WERI-Rb-1 (cell line): ENCODE measurements around the gene OR56A4.
"Not testable (repeated sequence)": the region's sequence is repeated elsewhere in the genome, so short reads cannot be mapped to it uniquely, and the experiment has no call there.

Experiments
- DNase-seq: peaks from one replicate; pipeline ENCODE4 v3.0.0-alpha.2; 2020
- H3K27ac ChIP-seq: fragments of 250-450 bp; sonication (Bioruptor Pico); 2 replicates; pipeline ENCODE4 v1.5.1; 2020; ENCODE audit warnings: mild to moderate bottlenecking, moderate library complexity
- H3K27me3 ChIP-seq: fragments of 250-450 bp; sonication (Bioruptor Pico); 2 replicates; pipeline ENCODE4 v1.5.1; 2021; ENCODE audit warnings: mild to moderate bottlenecking, low read depth, moderate library complexity; ENCODE audit not compliant: insufficient read depth, severe bottlenecking
- H3K36me3 ChIP-seq: fragments of 250-450 bp; sonication (Bioruptor Pico); 2 replicates; pipeline ENCODE4 v1.5.1; 2020; ENCODE audit warnings: mild to moderate bottlenecking, moderate library complexity
- H3K4me3 ChIP-seq: 2 replicates; pipeline ENCODE4 v1.5.1; 2011; ENCODE audit warnings: low read depth, mild to moderate bottlenecking, control low read depth, low read length
- H3K9me3 ChIP-seq: fragments of 250-450 bp; sonication (Bioruptor Pico); 2 replicates; pipeline ENCODE4 v1.5.1; 2021; ENCODE audit warnings: mild to moderate bottlenecking, moderate library complexity; ENCODE audit not compliant: severe bottlenecking
- TF ChIP-seq, protein P1 (sequence below): IDR thresholded peaks from 2 replicates; pipeline ENCODE4 v1.5.1; 2011; ENCODE audit warnings: low read depth, mild to moderate bottlenecking, control low read depth, inconsistent platforms, low read length

Gene OR56A4

GRCh38 chr11:5973530-5973929, 33.2 kb downstream of the OR56A4 start:
- DNase-seq, result no peak
- H3K4me3 ChIP-seq, result no peak overlapping the region
- no peaks in the 10 kb centered on the region for H3K9me3 ChIP-seq
- no peak overlapping the region for H3K27ac ChIP-seq
- TF ChIP-seq, protein P1, sequence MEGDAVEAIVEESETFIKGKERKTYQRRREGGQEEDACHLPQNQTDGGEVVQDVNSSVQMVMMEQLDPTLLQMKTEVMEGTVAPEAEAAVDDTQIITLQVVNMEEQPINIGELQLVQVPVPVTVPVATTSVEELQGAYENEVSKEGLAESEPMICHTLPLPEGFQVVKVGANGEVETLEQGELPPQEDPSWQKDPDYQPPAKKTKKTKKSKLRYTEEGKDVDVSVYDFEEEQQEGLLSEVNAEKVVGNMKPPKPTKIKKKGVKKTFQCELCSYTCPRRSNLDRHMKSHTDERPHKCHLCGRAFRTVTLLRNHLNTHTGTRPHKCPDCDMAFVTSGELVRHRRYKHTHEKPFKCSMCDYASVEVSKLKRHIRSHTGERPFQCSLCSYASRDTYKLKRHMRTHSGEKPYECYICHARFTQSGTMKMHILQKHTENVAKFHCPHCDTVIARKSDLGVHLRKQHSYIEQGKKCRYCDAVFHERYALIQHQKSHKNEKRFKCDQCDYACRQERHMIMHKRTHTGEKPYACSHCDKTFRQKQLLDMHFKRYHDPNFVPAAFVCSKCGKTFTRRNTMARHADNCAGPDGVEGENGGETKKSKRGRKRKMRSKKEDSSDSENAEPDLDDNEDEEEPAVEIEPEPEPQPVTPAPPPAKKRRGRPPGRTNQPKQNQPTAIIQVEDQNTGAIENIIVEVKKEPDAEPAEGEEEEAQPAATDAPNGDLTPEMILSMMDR, result no peak
- no peaks in the 10 kb centered on the region for H3K36me3 ChIP-seq
- peaks cover 45% of the 10 kb centered on the region for H3K27me3 ChIP-seq

GRCh38 chr11:5968394-5968793, 38.4 kb downstream of the OR56A4 start, which contains the start of gene OR56A5:
TSS of gene OR56A5 (minus strand) at chr11:5968494. CDS start at chr11:5968494, 0 bp downstream.
- Histone ChIP-seq H3K36me3 (no peaks in the 10 kb centered on the region), H3K27ac (no peak within 1 kb of the TSS), H3K9me3 (no peaks in the 10 kb centered on the region), H3K27me3 (peaks cover 41% of the 10 kb centered on the region), H3K4me3 (no peak within 1 kb of the TSS)
- TF ChIP-seq, protein P1, result no peak
- DNase-seq, result no peak

DNA sequence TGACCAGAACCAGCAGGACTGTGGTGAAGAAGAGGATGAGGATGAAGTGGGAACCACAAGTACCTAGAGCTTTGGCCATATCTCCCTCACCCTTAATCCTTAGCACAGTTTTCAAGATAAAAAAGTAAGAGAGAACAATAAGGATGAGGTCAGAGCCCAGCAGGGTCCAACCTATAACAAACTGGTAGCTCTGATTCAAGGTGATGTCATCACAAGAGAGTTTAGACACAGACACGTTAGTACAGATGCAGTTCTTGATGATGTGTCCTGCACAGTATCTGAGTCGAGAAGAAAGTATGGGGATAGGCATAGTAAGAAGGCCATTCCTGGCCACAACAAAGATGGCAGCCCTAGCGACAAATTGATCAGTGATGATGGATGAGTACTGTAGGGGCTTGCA, 39.0 kb downstream of the OR56A4 start:
- DNase-seq, result no peak
- Histone ChIP-seq H3K36me3 (no peaks in the 10 kb centered on the region), H3K27ac (no peak overlapping the region), H3K4me3 (no peak overlapping the region), H3K9me3 (no peaks in the 10 kb centered on the region), H3K27me3 (peaks cover 38% of the 10 kb centered on the region)
- TF ChIP-seq, protein P1, result no peak

- H3K27ac ChIP-seq, result no peak overlapping the region
- H3K27me3 ChIP-seq, result peaks cover 33% of the 10 kb centered on the region
- no peaks in the 10 kb centered on the region for H3K36me3 ChIP-seq
- DNase-seq, result no peak
- H3K9me3 ChIP-seq, result no peaks in the 10 kb centered on the region
- TF ChIP-seq, protein P1, result no peak
- no peak overlapping the region for H3K4me3 ChIP-seq
Measured at GRCh38 chr11:5966958-5967357, 39.8 kb downstream of the OR56A4 start.

- not testable (repeated sequence) for H3K4me3 ChIP-seq, H3K27ac ChIP-seq, H3K36me3 ChIP-seq, DNase-seq
- H3K27me3 ChIP-seq, result peaks cover 42% of the 10 kb centered on the region
- H3K9me3 ChIP-seq, result peaks cover 13% of the 10 kb centered on the region
Measured at GRCh38 chr11:5960704-5961320, 45.9 kb downstream of the OR56A4 start.

- DNase-seq, result no peak
- Histone ChIP-seq H3K27me3 (peaks cover 45% of the 10 kb centered on the region), H3K27ac (no peak overlapping the region), H3K36me3 (no peaks in the 10 kb centered on the region), H3K4me3 (no peak overlapping the region), H3K9me3 (peaks cover 7% of the 10 kb centered on the region)
- TF ChIP-seq, protein P1, result no peak
Measured at GRCh38 chr11:5955586-5955985, 51.2 kb downstream of the OR56A4 start.
